Astrocyte of the cerebellum (primary cell): ENCODE measurements around the gene SH3D21.

Experiments
- DNase-seq: peaks from one replicate; pipeline ENCODE4 v3.0.0-alpha.2; 2011; ENCODE audit warnings: low read depth
- H3K4me3 ChIP-seq: 2 replicates; pipeline ENCODE4 v1.5.1; 2011; ENCODE audit warnings: mild to moderate bottlenecking, low read depth, low read length, moderate library complexity
- CTCF ChIP-seq: IDR thresholded peaks from 2 replicates; pipeline ENCODE4 v1.5.1; 2012; ENCODE audit warnings: low read length, low read depth, moderate library complexity, mild to moderate bottlenecking; ENCODE audit errors: missing control alignments
- in situ Hi-C: cut with HindIII; loops from 2 replicates; pipeline ENCODE4 v1.10.0; 2017; ENCODE audit warnings: low sequenced_read_pairs

SH3D21 gene

DNA sequence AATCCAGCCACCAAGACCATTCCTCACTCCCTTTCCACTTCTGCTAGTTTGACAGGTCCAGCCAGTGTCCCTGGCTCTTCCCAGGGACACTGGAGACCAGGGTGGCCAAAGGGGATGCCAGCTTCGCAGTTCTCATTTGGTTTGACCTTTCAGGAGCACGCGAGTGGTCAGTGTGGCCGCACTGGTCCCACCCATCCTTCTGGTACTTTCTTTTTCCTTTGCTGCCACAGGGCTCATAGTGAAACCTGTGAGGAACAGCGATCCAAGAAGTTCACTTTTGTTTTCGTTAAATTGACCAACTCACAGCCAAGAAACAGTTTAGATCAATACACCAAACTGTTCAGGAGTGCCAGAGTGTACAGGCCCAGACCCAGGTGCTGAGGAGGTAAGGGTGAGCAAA is 31.7 kb downstream of the SH3D21 start:
- no peak overlapping the region for H3K4me3 ChIP-seq
- no peak for TF ChIP-seq CTCF
- DNase-seq: no peak
- in situ Hi-C loops: no loop called here

GRCh38 chr1:36339215-36339614 is 33.0 kb downstream of the SH3D21 start:
- TF ChIP-seq CTCF: no peak
- no peak overlapping the region for H3K4me3 ChIP-seq
- in situ Hi-C loops: no loop called here
- DNase-seq: no peak

GRCh38 chr1:36339615-36340014 is 33.4 kb downstream of the SH3D21 start:
- no peak for DNase-seq
- in situ Hi-C loops: no loop called here
- no peak for TF ChIP-seq CTCF
- no peak overlapping the region for H3K4me3 ChIP-seq

GRCh38 chr1:36341626-36342320 is 35.6 kb downstream of the SH3D21 start:
- in situ Hi-C loops: no loop called here
- no peak overlapping the region for H3K4me3 ChIP-seq
- no peak for DNase-seq
- no peak for TF ChIP-seq CTCF

DNA sequence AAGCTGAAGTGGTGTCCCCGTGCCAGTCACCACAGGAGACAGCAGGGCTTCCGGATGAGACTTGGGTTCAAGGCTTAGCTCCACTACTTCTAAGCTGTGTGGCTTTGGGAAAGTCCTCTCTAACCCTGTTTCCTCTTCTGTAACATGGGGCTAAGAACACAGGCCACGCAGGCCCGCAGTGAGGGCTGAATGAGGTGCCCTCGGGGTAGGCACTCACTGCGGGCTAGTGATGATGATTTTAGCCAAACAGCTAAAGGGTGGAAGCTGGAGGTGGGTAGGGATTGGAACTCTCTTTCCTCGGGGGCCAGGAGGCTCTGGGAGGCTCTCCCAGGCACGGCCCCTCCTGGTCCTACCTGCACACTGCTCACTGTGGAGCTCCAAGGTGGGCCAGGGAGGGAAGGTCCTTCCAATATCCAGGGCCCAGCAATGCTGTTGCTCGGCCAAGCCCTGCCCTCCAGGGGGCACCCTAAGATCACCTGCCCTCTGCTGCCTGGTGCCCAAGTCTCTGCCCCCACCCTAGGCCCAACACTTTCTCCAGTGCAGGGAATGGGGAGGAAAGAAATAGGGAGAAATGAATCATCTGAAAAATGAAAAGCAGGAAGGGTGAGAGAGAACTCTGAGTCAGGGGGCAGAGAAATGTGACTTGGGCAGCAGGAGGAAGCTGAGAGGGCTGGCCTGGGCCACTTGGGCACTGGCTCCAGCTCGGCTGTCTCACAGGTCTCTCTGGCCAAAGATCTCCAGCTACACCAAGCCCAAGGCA is 36.4 kb downstream of the SH3D21 start:
- H3K4me3 ChIP-seq: no peak overlapping the region
- in situ Hi-C loops: no loop called here

DNA sequence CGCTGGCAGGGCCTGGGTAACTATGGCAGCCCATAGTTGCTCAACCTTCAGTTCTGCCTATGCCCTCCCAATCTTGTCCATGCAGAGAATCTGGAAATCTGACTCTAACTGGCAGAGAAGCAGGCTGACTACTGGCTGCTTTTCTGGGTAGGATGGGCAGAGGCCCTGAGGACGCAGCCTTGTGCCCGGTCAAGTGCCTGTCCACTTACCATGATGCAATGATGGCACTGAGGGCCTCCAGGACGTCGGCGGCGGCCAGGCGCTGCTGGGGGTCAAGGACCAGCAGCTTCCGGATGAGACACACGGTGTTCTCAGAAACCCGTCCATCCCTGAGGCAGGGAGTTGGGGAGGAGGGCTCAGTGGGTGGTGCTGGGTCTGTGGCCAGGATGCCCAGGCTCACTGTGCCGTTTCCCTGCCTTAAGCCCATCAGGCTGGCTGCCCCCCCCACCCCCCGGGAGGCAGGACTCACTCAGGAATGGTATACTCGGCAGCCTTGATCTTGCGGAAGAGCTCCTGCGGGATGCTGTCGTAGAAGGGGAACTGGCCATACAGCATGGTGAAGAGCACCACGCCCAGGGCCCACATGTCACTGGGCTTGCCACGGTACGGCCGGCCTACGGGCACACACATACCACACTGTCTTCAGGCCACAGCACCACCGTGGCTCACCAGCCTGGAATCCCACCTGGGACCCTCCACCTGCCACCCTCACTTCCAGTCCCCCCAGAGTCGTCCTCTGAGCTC is 37.7 kb downstream of the SH3D21 start:
- no peak overlapping the region for H3K4me3 ChIP-seq
- in situ Hi-C loops: no loop called here
- no peak for TF ChIP-seq CTCF
- no peak for DNase-seq

More for the DNA sequence above, 36.4 kb downstream of the SH3D21 start:
- no peak for DNase-seq
- TF ChIP-seq CTCF: peak; percentile 71
